Subcutaneous abdominal adipose tissue (tissue), 5 donors: ENCODE results near the gene CD300LG.

Experiments used
- H3K27ac ChIP-seq: one replicate; pipeline ENCODE4 v1.7.0; 2013; ENCODE audit warnings: low read depth, mild to moderate bottlenecking, inconsistent platforms, low read length, moderate library complexity
- H3K27me3 ChIP-seq, 5 donors: one replicate each; pipeline ENCODE4 v1.7.0; 2013; ENCODE audit warnings: low read length in 5 of 5, inconsistent platforms in 1 of 5; ENCODE audit not compliant: control insufficient read depth in 5 of 5, insufficient read depth in 4 of 5
- H3K36me3 ChIP-seq, 5 donors: one replicate each; pipeline ENCODE4 v1.7.0; 2013; ENCODE audit warnings: low read length in 5 of 5; ENCODE audit not compliant: control insufficient read depth in 5 of 5, insufficient read depth in 5 of 5
- H3K4me1 ChIP-seq, 5 donors: one replicate each; pipeline ENCODE4 v1.7.0; 2013; ENCODE audit warnings: low read length in 5 of 5, mild to moderate bottlenecking in 3 of 5, moderate library complexity in 1 of 5; ENCODE audit not compliant: control insufficient read depth in 5 of 5, insufficient read depth in 5 of 5
- H3K4me3 ChIP-seq, 5 donors: one replicate each; pipeline ENCODE4 v1.7.0; 2013; ENCODE audit warnings: low read length in 5 of 5, low read depth in 1 of 5
- H3K9ac ChIP-seq, 5 donors: one replicate each; pipeline ENCODE4 v1.7.0; 2013; ENCODE audit warnings: low read length in 5 of 5, mild to moderate bottlenecking in 4 of 5, moderate library complexity in 3 of 5
- H3K9me3 ChIP-seq, 5 donors: one replicate each; pipeline ENCODE4 v1.7.0; 2013; ENCODE audit warnings: low read length in 5 of 5; ENCODE audit not compliant: control insufficient read depth in 5 of 5
- donor health status: healthy.
- donor health status: healthy.
- donor health status: healthy.
- donor health status: healthy.
- donor health status: healthy.

The CD300LG gene

GRCh38 chr17:43810823-43811222 is 36.2 kb upstream of the CD300LG start:
- Histone ChIP-seq H3K36me3 (peaks cover 6 to 52% (median 39%) of the 10 kb centered on the region in 5 donors), H3K4me3 (no peak overlapping the region), H3K27ac (no peak overlapping the region), H3K9ac (no peak overlapping the region), H3K27me3 (no peaks in the 10 kb centered on the region), H3K4me1 (no peaks in the 10 kb centered on the region), H3K9me3 (no peaks in the 10 kb centered on the region)

GRCh38 chr17:43812396-43813265 is 34.3 kb upstream of the CD300LG start:
- H3K27me3 ChIP-seq, result no peaks in the 10 kb centered on the region
- H3K9me3 ChIP-seq, result no peaks in the 10 kb centered on the region
- H3K4me3 ChIP-seq, result no peak overlapping the region
- H3K27ac ChIP-seq, result no peak overlapping the region
- no peak overlapping the region for H3K9ac ChIP-seq
- H3K36me3 ChIP-seq, result peaks cover 6 to 62% (median 49%) of the 10 kb centered on the region in 5 donors
- no peaks in the 10 kb centered on the region for H3K4me1 ChIP-seq

- no peaks in the 10 kb centered on the region for H3K9me3 ChIP-seq
- H3K4me3 ChIP-seq, result no peak overlapping the region
- H3K4me1 ChIP-seq, result no peaks in the 10 kb centered on the region
- H3K36me3 ChIP-seq, result peaks cover 3 to 59% (median 49%) of the 10 kb centered on the region in 5 donors
- H3K27me3 ChIP-seq, result no peaks in the 10 kb centered on the region
- H3K9ac ChIP-seq, result no peak overlapping the region
- no peak overlapping the region for H3K27ac ChIP-seq
These were observed 33.6 kb upstream of the CD300LG start for GRCh38 chr17:43813386-43813785.

GRCh38 chr17:43814026-43814425 is 33.0 kb upstream of the CD300LG start:
- no peak overlapping the region for H3K9ac ChIP-seq

GRCh38 chr17:43814714-43815113 is 32.3 kb upstream of the CD300LG start:
- no peaks in the 10 kb centered on the region for H3K27me3 ChIP-seq
- H3K9ac ChIP-seq, result no peak overlapping the region
- no peaks in the 10 kb centered on the region for H3K9me3 ChIP-seq
- H3K36me3 ChIP-seq, result peaks cover 2 to 52% (median 44%) of the 10 kb centered on the region in 5 donors
- no peaks in the 10 kb centered on the region for H3K4me1 ChIP-seq
- no peak overlapping the region for H3K4me3 ChIP-seq
- no peak overlapping the region for H3K27ac ChIP-seq

More at GRCh38 chr17:43814026-43814425, 33.0 kb upstream of the CD300LG start:
- no peaks in the 10 kb centered on the region for H3K4me1 ChIP-seq
- H3K4me3 ChIP-seq, result no peak overlapping the region
- H3K36me3 ChIP-seq, result peaks cover 2 to 55% (median 45%) of the 10 kb centered on the region in 5 donors
- H3K9me3 ChIP-seq, result no peaks in the 10 kb centered on the region
- no peaks in the 10 kb centered on the region for H3K27me3 ChIP-seq
- no peak overlapping the region for H3K27ac ChIP-seq

GRCh38 chr17:43816336-43817320 is 30.3 kb upstream of the CD300LG start:
- H3K4me3 ChIP-seq, result no peak overlapping the region
- H3K36me3 ChIP-seq, result peaks cover 2 to 49% (median 38%) of the 10 kb centered on the region in 5 donors
- no peak overlapping the region for H3K27ac ChIP-seq
- no peaks in the 10 kb centered on the region for H3K4me1 ChIP-seq
- H3K9ac ChIP-seq, result no peak overlapping the region
- H3K9me3 ChIP-seq, result no peaks in the 10 kb centered on the region
- no peaks in the 10 kb centered on the region for H3K27me3 ChIP-seq

- H3K9ac ChIP-seq, result no peak overlapping the region
- no peak overlapping the region for H3K27ac ChIP-seq
- no peaks in the 10 kb centered on the region for H3K9me3 ChIP-seq
- H3K4me3 ChIP-seq, result no peak overlapping the region
- H3K4me1 ChIP-seq, result no peaks in the 10 kb centered on the region
- H3K36me3 ChIP-seq, result peaks cover 2 to 43% (median 38%) of the 10 kb centered on the region in 5 donors
- H3K27me3 ChIP-seq, result no peaks in the 10 kb centered on the region
These were observed 29.1 kb upstream of the CD300LG start for GRCh38 chr17:43817826-43818225.

GRCh38 chr17:43818966-43819365 is 28.0 kb upstream of the CD300LG start:
- H3K9me3 ChIP-seq, result no peaks in the 10 kb centered on the region
- no peak overlapping the region for H3K27ac ChIP-seq
- H3K4me1 ChIP-seq, result peaks cover 0 to 10% (median 0%) of the 10 kb centered on the region in 5 donors
- no peak overlapping the region for H3K9ac ChIP-seq
- no peaks in the 10 kb centered on the region for H3K27me3 ChIP-seq
- peaks cover 2 to 39% (median 31%) of the 10 kb centered on the region in 5 donors for H3K36me3 ChIP-seq
- no peak overlapping the region for H3K4me3 ChIP-seq

- Histone ChIP-seq H3K9ac (no peak overlapping the region), H3K27me3 (no peaks in the 10 kb centered on the region), H3K27ac (no peak overlapping the region), H3K4me1 (peaks cover 0 to 12% (median 0%) of the 10 kb centered on the region in 5 donors), H3K4me3 (no peak overlapping the region), H3K36me3 (peaks cover 0 to 38% (median 32%) of the 10 kb centered on the region in 5 donors), H3K9me3 (no peaks in the 10 kb centered on the region)
These were observed 26.2 kb upstream of the CD300LG start for GRCh38 chr17:43820759-43821158.
